Suppressor macrophage (primary cell): Measurements from ENCODE around the gene ERN1.

Source experiments
- DNase-seq, 4 experiments: peaks; one replicate each; pipeline ENCODE4 v3.0.0-alpha.2; 2020 to 2022
- total RNA-seq, 17 experiments: gene quantifications; one replicate each; lab custom pipeline; 2026; ENCODE audit warnings: mixed read lengths in 6 of 17, inconsistent platforms in 3 of 17; lab: John Stamatoyannopoulos, UW

Gene ERN1
- 28.9 to 121 (median 36.2) reads per million in 17 experiments for total RNA-seq

GRCh38 chr17:64129765-64130558 is at the start of gene ERN1:
TSS of gene ERN1 (minus strand) at chr17:64130144. CDS start at chr17:64130029, 115 bp downstream.
- DNase-seq: peak; percentile 96 to 98 (median 96)

- peak in 1 of 4 experiments; percentile 1 for DNase-seq
These were observed 49.1 kb upstream of the ERN1 start for GRCh38 chr17:64179024-64179423.

- DNase-seq: peak in 1 of 4 experiments; percentile 10
These were observed 48.3 kb upstream of the ERN1 start for GRCh38 chr17:64178011-64178825.

- DNase-seq: peak in 1 of 4 experiments; percentile 2
These were observed 47.5 kb upstream of the ERN1 start for GRCh38 chr17:64177311-64178010.

- peak in 1 of 4 experiments; percentile 0 for DNase-seq
These were observed 46.6 kb upstream of the ERN1 start for GRCh38 chr17:64176556-64176955.

- DNase-seq: peak; percentile 94 to 100 (median 98)
These were observed 44.9 kb upstream of the ERN1 start for GRCh38 chr17:64174686-64175456.

- peak in 3 of 4 experiments; percentile 30 to 56 (median 42) for DNase-seq
These were observed 43.7 kb upstream of the ERN1 start for GRCh38 chr17:64173646-64174045.

GRCh38 chr17:64172510-64172909 is 42.6 kb upstream of the ERN1 start:
- peak in 3 of 4 experiments; percentile 51 to 59 (median 51) for DNase-seq

GRCh38 chr17:64171041-64171440 is 41.1 kb upstream of the ERN1 start:
- no peak for DNase-seq

GRCh38 chr17:64170286-64170685 is 40.3 kb upstream of the ERN1 start:
- no peak for DNase-seq

- peak in 1 of 4 experiments; percentile 1 for DNase-seq
These were observed 37.7 kb upstream of the ERN1 start for GRCh38 chr17:64167666-64168065.

GRCh38 chr17:64166876-64167275 is 36.9 kb upstream of the ERN1 start:
- DNase-seq: peak in 1 of 4 experiments; percentile 0

- DNase-seq: peak in 1 of 4 experiments; percentile 0
These were observed 35.4 kb upstream of the ERN1 start for GRCh38 chr17:64165347-64165746.

- DNase-seq: no peak
These were observed 34.8 kb upstream of the ERN1 start for GRCh38 chr17:64164596-64165285.

- DNase-seq: no peak
These were observed 33.5 kb upstream of the ERN1 start for GRCh38 chr17:64163468-64163867.

GRCh38 chr17:64162554-64162953 is 32.6 kb upstream of the ERN1 start:
- no peak for DNase-seq

- no peak for DNase-seq
These were observed 31.6 kb upstream of the ERN1 start for GRCh38 chr17:64161380-64162176.

- DNase-seq: no peak
These were observed 30.4 kb upstream of the ERN1 start for GRCh38 chr17:64160378-64160777.

- peak in 3 of 4 experiments; percentile 24 to 55 (median 51) for DNase-seq
These were observed 29.1 kb upstream of the ERN1 start for GRCh38 chr17:64158831-64159590.

GRCh38 chr17:64158406-64158805 is 28.5 kb upstream of the ERN1 start:
- no peak for DNase-seq
